ENCODE data around the gene IMMP2L.
A peak's percentile ranks its signal among the peaks of the same experiment; 100 is the strongest.
"Not testable (repeated sequence)": the region's sequence is repeated elsewhere in the genome, so short reads cannot be mapped to it uniquely, and the experiment has no call there.

The IMMP2L gene

DNA sequence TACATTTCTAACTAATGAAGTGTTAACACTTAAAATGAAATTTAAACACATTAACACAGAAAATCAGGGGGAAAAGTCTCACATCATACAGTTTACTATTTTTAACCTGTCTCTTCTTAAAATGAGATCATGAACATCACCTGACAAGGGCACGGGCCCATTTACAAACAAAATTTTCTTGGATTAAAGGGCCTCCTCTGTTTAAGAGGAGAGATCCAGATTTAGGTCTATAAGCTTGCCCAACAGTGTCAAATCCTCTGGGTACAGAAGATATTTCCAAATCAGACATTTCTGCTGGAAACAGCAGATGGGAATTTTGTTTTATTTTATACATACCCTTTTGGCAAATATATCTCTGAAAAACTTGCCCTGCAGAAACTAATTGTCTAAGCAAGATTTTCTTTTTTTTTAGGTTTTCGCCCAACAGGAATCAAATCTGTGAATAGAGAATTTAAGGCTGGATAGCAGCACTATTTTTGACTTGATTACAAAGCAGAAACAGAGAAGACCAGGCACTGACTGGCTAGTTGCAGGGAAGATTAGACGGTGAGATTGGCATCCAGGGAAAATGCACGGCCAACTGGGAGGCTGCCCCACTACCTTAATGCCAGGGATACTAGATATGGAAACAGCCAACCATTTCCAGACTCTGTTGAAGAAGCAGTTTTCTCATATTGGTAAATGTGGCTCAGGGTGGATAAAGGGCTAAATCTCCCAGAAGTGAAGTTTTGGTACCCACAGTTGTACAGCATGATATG, 298.0 kb downstream of the IMMP2L start:
- no peak for DNase-seq (ENCODE audit: low spot score)

DNA sequence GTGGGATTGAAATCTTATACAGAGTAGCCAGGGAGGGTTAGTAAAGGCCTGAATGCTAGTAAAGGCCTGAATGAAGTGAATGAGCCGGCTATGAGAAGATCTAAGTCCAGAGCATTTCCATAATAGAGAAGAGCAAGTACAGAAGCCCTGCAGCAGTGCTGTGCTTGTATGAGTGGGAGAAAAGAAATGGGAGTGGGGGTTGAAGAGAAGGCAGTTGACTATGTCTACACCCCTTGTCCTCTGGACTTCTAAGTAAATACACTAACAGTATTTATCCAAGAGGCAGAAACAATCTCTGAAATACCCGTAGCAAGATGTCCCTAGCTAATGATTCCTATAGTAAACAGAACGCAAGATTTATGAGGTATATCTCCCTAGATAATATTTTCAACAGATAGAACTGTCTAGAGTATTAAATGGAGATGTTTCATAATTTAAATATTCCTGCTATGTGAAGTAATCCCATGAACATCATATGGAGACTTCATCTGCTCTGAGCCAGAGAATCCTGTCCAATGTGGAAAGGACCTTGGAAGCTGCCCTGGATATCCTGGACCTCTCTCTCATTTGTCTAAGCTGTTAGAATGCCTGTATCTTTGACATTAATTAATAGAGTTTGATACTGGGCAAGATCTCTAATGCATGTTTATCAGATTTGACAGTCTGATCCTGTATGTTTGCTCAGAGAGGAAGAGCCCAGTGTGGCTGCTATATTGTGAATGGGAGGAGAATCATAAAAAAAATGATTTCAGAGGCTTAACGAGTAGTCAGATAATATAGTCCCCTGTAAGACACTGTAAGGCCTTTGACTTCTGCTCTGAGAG, 299.8 kb downstream of the IMMP2L start:
- DNase-seq (ENCODE audit: low spot score): no peak

DNA sequence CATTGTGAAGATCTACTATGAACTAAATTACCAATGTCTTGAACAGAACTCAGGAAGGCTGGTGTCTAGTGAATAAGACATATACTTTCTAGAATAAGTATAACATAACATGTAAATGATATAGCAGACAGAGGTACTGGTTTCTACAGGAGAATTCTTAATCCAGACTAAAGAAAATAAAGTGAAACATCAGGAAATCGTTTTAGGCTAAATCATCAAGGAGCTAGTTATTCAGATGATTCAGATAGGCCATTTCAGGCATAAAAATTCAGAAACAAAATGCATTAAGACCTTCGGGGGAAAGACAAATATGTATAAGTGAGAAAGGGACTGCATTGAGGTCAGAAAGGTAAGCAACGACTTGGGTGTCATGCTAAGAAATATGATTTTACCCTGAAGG, 300.8 kb downstream of the IMMP2L start:
- no peak for DNase-seq (ENCODE audit: low spot score)

DNA sequence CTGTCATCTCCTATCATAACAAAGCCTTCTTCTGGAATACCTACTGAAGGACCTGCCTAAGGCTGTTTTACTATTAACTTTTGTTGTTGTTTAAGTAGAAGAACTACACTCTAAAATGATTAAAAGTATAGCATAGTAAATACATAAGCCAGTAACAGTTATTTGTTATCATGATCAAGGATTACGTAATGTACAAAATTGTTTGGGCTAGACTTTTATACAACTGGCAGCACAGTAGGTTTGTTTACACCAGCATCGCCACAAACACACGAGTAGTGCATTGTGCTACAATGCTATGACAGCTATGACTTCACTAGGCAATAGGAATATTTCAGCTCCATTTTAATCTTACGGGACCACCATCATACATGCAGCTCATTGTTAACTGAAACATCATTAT, 302.3 kb downstream of the IMMP2L start:
- no peak for DNase-seq (ENCODE audit: low spot score)

DNA sequence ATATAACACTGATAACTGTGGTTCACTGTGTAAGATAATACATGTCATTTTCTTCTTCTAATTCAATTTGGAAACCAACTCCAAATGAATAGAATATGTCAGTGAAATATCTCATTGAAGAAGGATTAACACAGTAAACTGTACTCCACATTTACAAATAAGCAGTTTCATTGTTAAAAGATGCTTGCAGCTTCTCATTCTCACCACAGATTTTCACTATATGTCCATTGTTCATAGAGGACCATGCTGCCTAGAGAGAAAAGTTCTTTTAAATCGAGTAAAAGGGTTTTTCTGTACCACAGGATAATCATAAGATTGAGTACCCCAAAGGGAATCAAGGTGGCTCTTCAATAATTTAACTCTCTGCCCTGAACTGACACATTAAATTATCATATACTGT, 305.9 kb downstream of the IMMP2L start:
- DNase-seq (ENCODE audit: low spot score): no peak

DNA sequence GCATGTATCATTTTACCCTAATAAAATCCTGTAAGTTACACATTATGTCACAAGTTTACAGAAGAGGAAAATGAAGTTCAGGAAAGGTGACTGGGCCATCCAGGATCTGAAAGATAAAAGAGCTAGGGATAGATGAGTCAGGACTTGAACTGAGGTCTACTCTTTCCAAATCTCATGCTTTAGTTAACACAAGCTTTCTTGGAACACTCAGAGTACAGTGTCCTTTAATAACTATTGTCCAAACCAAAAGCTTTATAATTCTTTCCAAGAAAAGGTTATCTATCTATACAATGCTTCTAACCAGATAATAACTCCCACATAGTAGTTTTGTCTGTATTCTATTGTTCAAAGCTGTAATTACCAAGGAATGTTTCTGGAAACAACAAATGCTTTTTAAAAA, 306.7 kb downstream of the IMMP2L start:
- no peak for DNase-seq (ENCODE audit: low spot score)

DNA sequence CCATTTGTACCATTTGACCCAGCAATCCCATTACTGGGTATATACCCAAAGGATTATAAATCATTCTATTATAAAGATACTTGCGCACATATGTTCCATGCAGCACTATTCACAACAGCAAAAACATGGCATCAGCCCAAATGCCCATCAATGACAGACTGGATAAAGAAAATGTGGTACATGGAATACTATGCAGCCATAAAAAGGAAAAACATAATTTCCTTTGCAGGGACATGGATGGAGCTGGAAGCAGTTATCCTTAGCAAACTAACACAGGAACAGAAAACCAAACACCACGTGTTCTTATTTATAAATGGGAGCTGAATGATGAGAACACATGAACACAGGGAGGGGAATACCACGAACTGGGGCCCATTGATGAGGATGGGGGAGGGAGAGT, 310.9 kb downstream of the IMMP2L start:
- not testable (repeated sequence) for DNase-seq (ENCODE audit: low spot score)

DNA sequence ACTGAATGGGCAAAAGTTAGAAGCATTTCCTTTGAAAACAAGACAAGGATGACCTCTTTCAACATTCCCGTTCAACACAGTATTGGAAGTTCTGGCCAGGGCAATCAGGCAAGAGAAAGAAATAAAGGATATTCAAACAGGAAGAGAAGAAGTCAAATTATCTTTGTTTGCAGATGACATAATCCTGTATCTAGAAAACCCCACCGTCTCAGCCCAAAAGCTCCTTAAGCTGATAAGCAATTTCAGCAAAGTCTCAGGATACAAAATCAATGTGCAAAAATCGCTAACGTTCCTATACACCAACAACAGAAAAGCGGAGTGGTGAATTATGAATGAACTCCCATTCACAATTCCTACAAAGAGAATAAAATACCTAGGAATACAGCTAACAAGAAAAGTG, 312.5 kb downstream of the IMMP2L start:
- DNase-seq (ENCODE audit: low spot score): not testable (repeated sequence)

DNA sequence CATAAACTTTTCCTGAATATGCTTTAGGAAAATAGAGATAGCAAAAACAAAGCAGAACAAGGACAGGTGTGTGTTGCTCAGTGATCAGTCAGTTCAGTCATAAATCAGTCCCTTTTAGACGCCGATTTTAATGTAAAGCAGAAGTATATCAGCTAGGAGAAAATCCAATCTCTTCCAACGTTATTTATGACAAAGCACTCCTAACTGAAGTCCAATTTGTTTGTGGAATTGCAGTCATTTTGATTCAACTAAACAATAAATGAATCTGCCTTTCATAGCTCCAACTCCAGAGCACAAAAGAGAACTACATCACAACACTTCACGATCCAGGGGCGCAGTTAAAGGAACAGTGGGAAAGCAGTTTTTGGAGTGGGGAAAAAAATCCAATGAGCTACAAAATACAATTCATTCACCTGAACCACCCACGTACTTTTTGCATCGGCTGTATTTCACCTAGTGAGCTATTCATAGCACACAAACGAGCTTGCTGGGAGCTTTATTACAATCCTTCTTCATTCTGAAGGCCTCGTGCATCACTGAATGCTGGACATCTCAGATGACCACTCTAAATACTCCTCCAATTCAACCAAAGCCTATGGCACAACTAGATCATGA, 320.0 kb downstream of the IMMP2L start:
- DNase-seq (ENCODE audit: low spot score): no peak

DNA sequence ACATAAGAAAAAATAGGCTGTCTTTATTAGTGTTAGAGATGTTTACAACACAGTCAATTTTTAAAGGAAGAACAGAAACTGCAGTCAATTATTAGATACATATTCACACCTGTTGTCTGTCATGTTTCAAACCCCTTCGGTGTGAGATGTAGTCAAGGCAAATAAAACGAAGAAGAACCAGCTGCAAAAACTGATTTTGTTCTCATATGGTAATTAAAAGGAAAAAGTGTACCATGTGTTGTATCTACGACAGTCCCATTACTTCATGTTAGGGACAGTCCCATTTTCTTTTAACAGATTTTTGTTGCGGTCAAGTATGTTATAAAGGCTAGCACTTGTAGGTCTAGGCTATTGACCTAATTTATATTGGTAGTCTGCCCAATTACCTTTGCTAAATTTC, 321.9 kb downstream of the IMMP2L start:
- DNase-seq (ENCODE audit: low spot score): no peak

DNA sequence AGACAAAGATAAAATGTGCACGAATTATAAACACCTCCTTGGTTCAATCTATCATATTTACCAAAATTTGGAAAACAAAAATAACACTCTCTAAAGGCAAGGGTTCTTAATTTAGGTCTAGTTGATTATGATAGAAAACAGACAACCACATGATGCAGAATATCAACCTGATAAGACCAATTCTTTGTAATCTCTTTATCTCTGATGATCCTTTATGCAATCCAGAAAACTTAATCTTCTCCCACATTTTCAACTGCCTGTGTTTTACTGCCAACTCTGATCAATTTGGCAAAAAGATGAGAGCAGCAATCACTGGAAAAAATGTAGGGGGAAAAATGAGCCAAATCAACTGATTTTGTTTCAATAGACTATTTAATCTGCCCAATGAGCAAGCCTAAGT, 322.9 kb downstream of the IMMP2L start:
- no peak for DNase-seq (ENCODE audit: low spot score)

DNA sequence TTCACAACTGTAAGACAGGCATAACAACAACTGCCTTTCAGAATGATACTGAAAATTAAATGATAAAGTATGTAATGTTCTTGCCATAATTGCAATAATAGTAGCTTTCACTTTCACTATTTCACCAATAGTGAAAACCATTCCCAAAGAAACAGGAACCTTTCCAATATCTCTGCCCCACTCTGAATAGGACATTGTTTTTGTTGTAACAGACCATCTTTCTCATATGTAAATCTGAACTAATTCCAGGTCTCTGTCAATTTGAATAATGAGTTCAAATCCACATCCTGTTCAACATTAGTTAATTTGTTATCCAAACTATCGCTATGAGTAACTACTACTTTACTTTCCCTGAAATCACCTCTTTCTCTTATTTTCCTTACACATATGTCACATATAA, 323.4 kb downstream of the IMMP2L start:
- peak; percentile 20 for DNase-seq (ENCODE audit: low spot score)

DNA sequence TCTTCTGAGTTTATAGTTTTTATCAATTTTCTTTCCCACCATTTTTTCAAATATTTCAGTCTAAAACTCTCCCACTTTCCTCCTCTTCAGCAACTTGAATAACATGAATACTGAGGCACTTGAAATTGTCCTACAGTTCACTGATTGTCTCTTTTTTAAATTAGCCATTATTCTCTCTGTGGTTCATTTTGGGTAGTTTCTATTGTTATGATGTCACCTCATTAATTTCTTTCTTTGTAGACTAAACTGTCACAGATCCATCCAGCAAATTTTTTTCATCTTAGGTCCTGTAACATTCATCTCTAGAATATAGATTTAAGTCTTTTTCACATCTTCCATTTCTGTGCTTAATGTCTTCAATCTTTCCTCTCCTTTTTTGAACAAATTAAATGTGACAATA, 326.6 kb downstream of the IMMP2L start:
- no peak for DNase-seq (ENCODE audit: low spot score)

DNA sequence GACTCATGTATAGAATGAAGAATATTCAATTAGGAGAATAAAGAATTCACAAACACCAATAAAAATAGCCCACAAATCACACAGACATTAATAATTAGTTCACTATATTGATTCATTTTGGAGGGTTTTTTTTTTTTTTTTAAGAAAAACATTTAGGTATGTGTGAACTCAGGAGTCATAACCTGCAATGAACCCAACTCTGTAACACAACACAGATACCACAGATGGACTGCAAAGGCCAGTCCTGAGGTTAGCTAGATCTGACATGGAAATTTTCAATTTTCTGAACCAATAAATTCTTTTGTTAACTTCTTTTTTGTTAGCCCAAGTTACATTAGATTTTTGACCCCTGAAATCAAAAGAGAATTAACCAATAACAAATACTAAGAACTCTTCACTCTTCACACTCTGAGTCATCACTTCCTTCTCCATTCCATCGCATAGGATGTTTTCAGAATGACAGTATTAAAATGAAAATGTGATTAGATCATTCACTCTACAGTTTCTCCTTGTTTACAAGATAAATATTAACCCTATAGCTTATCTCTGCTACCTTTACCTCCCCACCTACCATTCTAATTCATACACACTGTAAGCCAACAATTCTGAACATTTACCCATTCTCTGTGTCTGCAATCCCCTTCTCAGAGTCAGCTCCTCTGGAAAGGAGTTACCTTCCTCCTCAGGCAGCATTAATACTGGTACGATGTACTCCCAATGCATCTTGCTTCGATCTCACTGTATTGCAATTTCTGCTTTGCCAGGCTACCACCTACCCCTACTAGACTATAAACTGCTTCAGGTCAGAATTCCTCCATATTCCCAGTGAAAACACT, 329.8 kb downstream of the IMMP2L start:
- no peak for DNase-seq (ENCODE audit: low spot score)

DNA sequence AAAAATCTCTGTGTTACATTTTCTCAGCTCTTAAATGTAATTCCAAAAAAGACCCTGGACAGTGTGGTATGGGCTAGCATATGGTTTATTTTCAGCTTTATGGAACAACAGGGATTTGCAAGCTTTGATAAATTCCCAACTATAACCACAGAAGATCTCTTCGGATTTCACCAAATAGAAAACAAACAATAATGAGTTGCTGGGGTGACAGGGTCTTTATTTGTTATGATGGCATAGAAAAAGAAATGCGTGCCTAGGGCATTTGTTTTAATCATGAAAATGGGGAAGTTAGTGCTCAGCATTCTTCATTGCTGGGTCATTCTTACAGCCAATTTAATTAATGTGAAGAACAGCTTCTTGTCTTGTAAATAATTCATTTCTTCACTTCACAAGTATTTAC, 332.4 kb downstream of the IMMP2L start:
- DNase-seq (ENCODE audit: low spot score): no peak

DNA sequence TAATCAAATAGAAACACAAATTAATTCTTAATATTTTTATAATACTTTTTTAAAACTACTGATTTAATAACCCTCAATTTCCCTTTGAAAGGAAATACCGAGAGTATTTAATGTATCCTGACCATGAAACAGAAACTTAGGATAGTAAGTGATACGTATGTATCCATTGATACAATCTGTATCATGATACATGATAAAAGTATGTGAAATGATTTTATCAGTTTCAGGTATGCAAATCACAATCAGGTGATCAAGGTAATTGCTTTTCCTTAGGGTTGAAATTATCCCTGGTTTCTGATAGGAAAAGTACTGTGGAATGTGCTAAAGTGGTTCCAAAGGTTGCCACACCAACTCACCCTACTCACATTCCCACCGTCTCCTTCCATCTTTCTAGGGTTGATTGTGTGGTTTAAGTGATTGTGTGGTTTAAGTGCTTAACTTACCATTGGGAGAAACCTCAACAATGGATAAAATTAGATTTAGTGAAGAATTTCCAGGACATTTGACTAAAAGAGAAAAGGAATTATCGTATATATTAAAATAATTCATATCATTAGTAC, 333.0 kb downstream of the IMMP2L start:
- no peak for DNase-seq (ENCODE audit: low spot score)

DNA sequence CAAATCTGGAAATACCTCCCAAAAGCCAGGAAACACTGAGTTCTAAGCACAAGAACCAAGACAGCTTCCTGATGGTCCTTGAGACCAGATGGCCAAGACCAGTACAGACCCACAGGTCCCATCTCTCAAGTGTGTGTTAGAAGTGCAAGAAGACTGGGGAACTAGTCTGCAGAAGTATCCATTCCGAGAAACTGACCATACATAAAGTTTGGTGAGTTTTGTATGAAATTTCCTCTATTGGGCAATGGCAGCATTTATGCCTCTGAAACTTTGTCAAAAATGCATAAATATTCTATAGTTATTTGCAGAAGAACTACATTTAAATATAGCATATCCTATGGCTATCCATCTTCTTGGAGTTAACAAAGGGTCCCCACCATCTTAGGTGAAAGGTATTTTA, 333.9 kb downstream of the IMMP2L start:
- no peak for DNase-seq (ENCODE audit: low spot score)

DNA sequence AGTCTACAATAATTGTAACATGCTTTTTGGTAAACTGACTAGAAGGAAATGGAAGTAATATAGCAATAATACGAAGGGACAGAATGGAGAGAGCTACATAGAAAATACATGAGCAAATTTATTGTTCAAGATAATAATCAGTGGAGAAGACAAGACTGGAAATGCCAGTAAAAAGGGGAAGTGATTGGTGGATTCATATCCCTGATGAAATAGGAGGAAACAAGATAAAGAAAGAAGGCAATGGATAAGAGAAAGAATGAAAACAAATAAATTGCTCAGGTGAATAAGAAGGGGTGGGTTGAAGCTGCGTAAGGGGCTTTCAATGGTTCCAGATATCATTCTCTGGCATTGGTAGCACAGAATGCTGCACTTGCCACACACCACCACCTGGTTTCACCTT, 335.5 kb downstream of the IMMP2L start:
- DNase-seq (ENCODE audit: low spot score): no peak

DNA sequence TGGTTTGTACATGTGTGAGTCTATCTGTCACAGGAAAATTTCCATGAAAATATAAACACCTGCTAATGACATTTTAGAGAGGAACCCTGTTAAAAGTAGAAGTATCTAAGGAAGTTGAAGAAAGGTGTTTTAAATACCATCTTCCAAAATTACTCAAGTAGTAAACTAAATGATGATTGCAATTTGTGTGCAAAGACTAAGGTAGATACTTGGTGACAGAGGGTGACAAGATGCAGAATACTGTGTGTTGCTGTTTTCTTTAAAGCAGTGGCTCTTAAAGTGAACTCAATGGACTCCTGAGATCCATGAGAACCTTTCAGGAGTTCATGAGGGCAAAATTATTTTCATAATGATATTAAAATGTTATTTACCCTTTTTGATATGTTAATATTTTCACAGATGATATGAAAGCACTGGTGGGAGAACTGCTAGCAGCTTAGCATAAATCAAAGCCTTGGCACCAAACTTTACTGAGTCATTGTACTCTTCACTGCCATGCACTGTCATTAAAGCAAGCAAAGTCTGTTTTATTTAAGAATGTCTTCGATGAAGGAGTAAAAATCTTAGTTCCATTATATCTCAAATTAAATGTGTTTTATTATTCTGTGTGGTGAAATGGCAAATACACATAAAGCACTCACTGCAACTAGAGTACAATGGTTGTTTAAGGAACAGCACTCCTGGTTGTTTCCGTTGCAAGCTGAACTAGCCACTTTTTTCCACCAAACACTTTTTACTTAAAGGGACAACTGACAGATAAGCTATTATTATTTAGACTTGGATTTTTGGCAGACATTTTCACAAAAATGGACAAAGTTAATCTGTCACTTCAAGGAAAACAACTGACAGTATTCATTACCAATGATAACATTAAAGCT, 337.7 kb downstream of the IMMP2L start:
- DNase-seq (ENCODE audit: low spot score): no peak

DNA sequence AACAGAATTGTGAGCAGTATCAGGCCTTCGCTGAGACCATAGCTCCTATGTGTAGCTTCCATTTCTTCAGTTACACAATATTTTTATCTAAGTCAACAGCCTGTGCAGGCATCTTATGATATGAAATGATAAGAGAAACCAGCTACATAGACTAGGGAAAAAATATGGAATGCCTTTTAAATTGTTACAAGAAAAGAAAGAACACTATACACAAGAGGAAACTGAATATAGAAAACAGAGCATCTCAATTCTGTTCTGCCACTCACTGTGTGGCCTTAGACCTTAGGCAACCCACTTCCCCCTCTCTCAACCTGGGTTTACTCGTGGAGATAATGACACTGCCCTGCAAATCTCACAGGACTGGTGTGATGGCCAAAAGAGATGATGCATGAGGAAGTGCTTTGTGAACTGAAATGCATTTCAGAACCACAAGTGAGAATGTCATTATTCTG, 338.5 kb downstream of the IMMP2L start:
- DNase-seq (ENCODE audit: low spot score): no peak

DNA sequence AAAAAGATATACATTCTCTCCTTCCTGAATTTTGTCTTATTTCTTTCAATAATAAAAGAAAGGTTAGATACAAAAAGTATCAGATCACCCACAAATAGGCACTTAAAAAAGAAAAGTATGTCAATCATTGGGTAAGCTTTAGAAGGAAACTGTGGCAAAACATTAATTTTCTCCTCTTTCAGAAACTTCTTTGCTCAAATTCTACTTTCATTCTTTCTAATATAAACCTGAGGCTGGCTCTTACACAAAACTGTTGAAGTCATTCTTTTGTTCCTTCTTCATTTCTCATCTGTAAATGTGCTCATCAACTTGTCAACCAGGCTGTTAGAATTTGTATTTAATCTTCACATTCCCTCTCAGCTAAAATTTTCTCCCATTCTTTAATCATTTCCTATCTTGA, 346.7 kb downstream of the IMMP2L start:
- DNase-seq (ENCODE audit: low spot score): no peak

Measured in globus pallidus (tissue), 1 donor.